HepG2 (cell line): ENCODE results near the gene ZBTB26. TPM values are rescaled to one million over a fixed set of nuclear protein-coding genes. Genes with fewer than 3 reads are reported as not detected.

Experiments
- ATAC-seq: fragments of 200-7000 bp; cut with Tn5 transposase; 3 replicates; pipeline ENCODE4 v1.9.1; 2020; ENCODE audit warnings: mild to moderate bottlenecking, moderate library complexity
- BruUV-seq: library from RNA; stranded (reverse); fragments of 400-500 nt; replicated peaks from 2 replicates; lab custom pipeline; 2021; lab: Mats Ljungman, UMichigan
- CTCF ChIA-PET: fragments of 300-600 bp; formaldehyde crosslinking; extraction: SDS; loops from one replicate; lab custom pipeline; 2021; ENCODE audit warnings: low total read pairs, inconsistent platforms, low intra/inter-chr PET ratio; lab: Yijun Ruan, JAX
- POLR2A ChIA-PET: fragments of 350-600 bp; sonication (Branson Sonifier 250); formaldehyde crosslinking; loops from one replicate; lab custom pipeline; 2020; ENCODE audit warnings: antibody characterized with exemption, inconsistent platforms; lab: Yijun Ruan, JAX
- DNase-seq: peaks from one replicate; pipeline ENCODE4 v3.0.0-alpha.2; 2015; ENCODE audit warnings: low spot score
- FAIRE-seq: peaks from 3 replicates; lab custom pipeline; 2011; peaks lifted over from hg19 to GRCh38; lab: Jason Lieb, UNC
- H2AFZ ChIP-seq: one replicate; pipeline ENCODE4 v1.6.1; 2011; ENCODE audit warnings: low read length, inconsistent platforms
- H3K27ac ChIP-seq: fragments of 300-600 bp; 3 replicates; pipeline ENCODE4 v1.8.0; 2011; ENCODE audit warnings: mixed run types, mild to moderate bottlenecking, mixed read lengths, low read length, inconsistent platforms; ENCODE audit not compliant: insufficient read depth; ENCODE audit errors: extremely low read length
- H3K27me3 ChIP-seq, 2 experiments: fragments of 200-600 bp in 1 of 2; 2 replicates in 1 of 2; 3 replicates in 1 of 2; pipeline versions ENCODE4 v1.6.0 to v1.8.0; 2011; ENCODE audit warnings: low read length in 2 of 2, mild to moderate bottlenecking in 2 of 2, moderate library complexity in 2 of 2, inconsistent platforms in 1 of 2; ENCODE audit not compliant: insufficient read depth in 2 of 2, control insufficient read depth in 1 of 2
- H3K36me3 ChIP-seq, 2 experiments: fragments of 200-600 bp in 1 of 2; replicated peaks in 1 of 2; 2 replicates in 1 of 2; 3 replicates in 1 of 2; pipeline versions ENCODE4 v1.5.1 to v1.8.0; 2011; ENCODE audit warnings: low read length in 2 of 2, inconsistent platforms in 1 of 2; ENCODE audit not compliant: insufficient read depth in 2 of 2, control insufficient read depth in 1 of 2
- H3K4me1 ChIP-seq: 2 replicates; pipeline ENCODE4 v1.5.1; 2012; ENCODE audit warnings: low read length, inconsistent platforms; ENCODE audit not compliant: insufficient read depth
- H3K4me2 ChIP-seq: 2 replicates; pipeline ENCODE4 v1.6.0; 2011; ENCODE audit warnings: low read depth, low read length, inconsistent platforms
- H3K4me3 ChIP-seq, 3 experiments: fragments of 200-600 bp in 1 of 3; sonication (generic), shearing (Covaris generic) in 1 of 3; replicated peaks in 1 of 3; 2 replicates each; pipeline ENCODE4 v1.5.1; 2011 to 2016; ENCODE audit warnings: low read length in 3 of 3, inconsistent platforms in 2 of 3, low read depth in 2 of 3, mild to moderate bottlenecking in 2 of 3, control low read depth in 1 of 3, mixed read lengths in 1 of 3; ENCODE audit not compliant: insufficient read depth in 1 of 3
- H3K79me2 ChIP-seq: one replicate; pipeline ENCODE4 v1.6.1; 2011; ENCODE audit warnings: low read length, inconsistent platforms; ENCODE audit not compliant: insufficient read depth
- H3K9ac ChIP-seq: 2 replicates; pipeline ENCODE4 v1.6.0; 2011; ENCODE audit warnings: mild to moderate bottlenecking, low read depth, low read length, inconsistent platforms; ENCODE audit not compliant: insufficient read depth
- H3K9me3 ChIP-seq: 2 replicates; pipeline ENCODE4 v1.5.1; 2012; ENCODE audit warnings: mild to moderate bottlenecking, low read length
- H4K20me1 ChIP-seq: 2 replicates; pipeline ENCODE4 v1.6.0; 2011; ENCODE audit warnings: inconsistent platforms, mild to moderate bottlenecking, low read length, moderate library complexity; ENCODE audit not compliant: insufficient read depth
- FLYWCH1 ChIP-seq: sonication (generic); formaldehyde crosslinking; IDR thresholded peaks from 2 replicates; pipeline ENCODE4 v1.8.1; 2023; ENCODE audit warnings: mild to moderate bottlenecking, missing genetic modification reagents
- HDAC1 ChIP-seq: sonication (generic); formaldehyde crosslinking; IDR thresholded peaks from 2 replicates; pipeline ENCODE4 v1.5.1; 2020; ENCODE audit warnings: mild to moderate bottlenecking, missing genetic modification reagents
- MAFF ChIP-seq: IDR thresholded peaks from 2 replicates; pipeline ENCODE4 v1.6.1; 2011; ENCODE audit warnings: low read depth, low read length, improper control_type of control experiment
- MAFK ChIP-seq, 2 experiments: IDR thresholded peaks in 1 of 2; conservative IDR thresholded peaks in 1 of 2; 2 replicates each; pipeline ENCODE4 v1.6.1; 2011; ENCODE audit warnings: improper control_type of control experiment in 2 of 2, low read length in 2 of 2
- MIXL1 ChIP-seq: IDR thresholded peaks from 2 replicates; pipeline ENCODE4 v1.6.1; 2016
- NFRKB ChIP-seq: fragments of 450-650 bp; IDR thresholded peaks from 2 replicates; pipeline ENCODE4 v1.6.1; 2017
- ZNF256 ChIP-seq: sonication (generic); formaldehyde crosslinking; conservative IDR thresholded peaks from 2 replicates; pipeline ENCODE4 v1.4.0; 2020; ENCODE audit warnings: missing genetic modification reagents
- ZNF816 ChIP-seq: sonication (generic); formaldehyde crosslinking; IDR thresholded peaks from 2 replicates; pipeline ENCODE4 v1.8.0; 2022; ENCODE audit warnings: missing genetic modification reagents, mild to moderate bottlenecking, borderline replicate concordance
- WGBS: methylation state at CpG from one replicate; pipeline ENCODE4 v1.1.6; 2017; ENCODE audit warnings: low lambda C conversion rate; 5-methylcytosine and 5-hydroxymethylcytosine counted together
- in situ Hi-C: cut with HindIII; loops from 2 replicates; pipeline ENCODE4 v1.10.0; 2017; ENCODE audit warnings: low pct_unique_long_range_greater_than_20kb; ENCODE audit not compliant: extremely low pct_ligation_motif_present
- intact Hi-C: fragments of 100-400 bp; cut with micrococcal nuclease; formaldehyde crosslinking; loops from one replicate; pipeline ENCODE4 v1.10.0; 2022; ENCODE audit not compliant: unreplicated experiment
- polyA plus RNA-seq, 8 experiments: library from polyadenylated mRNA; depleted of rRNA in 3 of 8; stranded (reverse) in 7 of 8; unstranded in 1 of 8; fragments of >200 nt; fragmentation: Illumina TruSeq in 4 of 8; extraction: Trizol in 4 of 8; gene quantifications; 2 replicates each; pipeline versions ENCODE4 v1.2.1 to v1.2.3, GENCODE V29; 2011 to 2016; ENCODE audit warnings: low read depth in 4 of 8, missing spikeins in 1 of 8, mixed read lengths in 1 of 8; ENCODE audit not compliant: insufficient read depth in 1 of 8
- total RNA-seq, 5 experiments: library from RNA; depleted of rRNA; stranded (reverse); fragments of >200 nt; fragmentation: Illumina TruSeq; extraction: Trizol; gene quantifications; 2 replicates each; pipeline ENCODE4 v1.2.3, GENCODE V29; 2016; ENCODE audit warnings: low read depth in 1 of 5
- TF ChIP-seq, protein P1 (sequence below): sonication (generic); formaldehyde crosslinking; IDR thresholded peaks from 2 replicates; pipeline ENCODE4 v1.5.1; 2020; ENCODE audit warnings: missing genetic modification reagents, mild to moderate bottlenecking, borderline replicate concordance

The ZBTB26 gene
- total and polyA plus RNA-seq, 2 of the 13 experiments (the other 11 are each of a cell fraction or from before 2014, with no cell fraction given) = 4.5 to 8.6 TPM

DNA sequence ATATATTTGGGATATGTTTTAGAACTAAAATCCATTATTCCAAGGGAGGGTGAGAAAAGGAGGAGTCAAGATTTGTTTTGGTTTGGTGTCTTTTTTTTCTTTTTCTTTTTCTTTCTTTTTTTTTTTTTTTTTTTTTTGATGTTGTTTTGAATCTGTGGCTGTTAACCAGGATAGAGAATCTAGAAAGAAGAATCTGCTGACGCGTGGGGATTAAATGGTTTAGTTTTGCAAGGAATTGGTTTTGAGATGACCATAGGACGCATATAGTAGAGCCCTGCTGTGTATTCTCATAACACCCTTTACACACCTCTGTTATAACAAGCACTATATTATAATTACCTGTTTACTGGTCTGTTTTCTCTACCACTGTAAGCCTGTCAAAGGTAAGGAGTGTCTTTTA lies 19.0 kb upstream of the ZBTB26 start:
- 98% methylated on average over 3 of the region's 3 CpGs for WGBS
- Histone ChIP-seq H3K9me3 (no peaks in the 10 kb centered on the region), H3K4me3 (no peak overlapping the region), H3K79me2 (peaks cover 90% of the 10 kb centered on the region), H3K27ac (no peak overlapping the region), H3K27me3 (no peaks in the 10 kb centered on the region), H3K4me1 (peaks cover 31% of the 10 kb centered on the region), H3K4me2 (no peak overlapping the region), H3K36me3 (no peaks in the 10 kb centered on the region), H2AFZ (no peak overlapping the region), H3K9ac (no peak overlapping the region), H4K20me1 (no peaks in the 10 kb centered on the region)
- ChIA-PET POLR2A (no interaction called here), CTCF (no interaction called here)
- BruUV-seq = TSS peak; percentile 6
- in situ Hi-C loops = no loop called here
- ATAC-seq (no peak), FAIRE-seq (no peak), DNase-seq (no peak)
- TF ChIP-seq MAFK (conservative IDR thresholded peaks at IDR 0.05 in 1 of 2, IDR thresholded peaks at IDR 0.05 in 1 of 2; ENCODE audit: low read length in 2 of 2) (peak; percentile 47 to 63; a peak in 3 of 4 replicates), MAFF (peak; percentile 46; the same call in 1 of the 2 replicates), FLYWCH1 (CRISPR knock-in tag) (no peak)
- intact Hi-C loops = no loop called here

DNA sequence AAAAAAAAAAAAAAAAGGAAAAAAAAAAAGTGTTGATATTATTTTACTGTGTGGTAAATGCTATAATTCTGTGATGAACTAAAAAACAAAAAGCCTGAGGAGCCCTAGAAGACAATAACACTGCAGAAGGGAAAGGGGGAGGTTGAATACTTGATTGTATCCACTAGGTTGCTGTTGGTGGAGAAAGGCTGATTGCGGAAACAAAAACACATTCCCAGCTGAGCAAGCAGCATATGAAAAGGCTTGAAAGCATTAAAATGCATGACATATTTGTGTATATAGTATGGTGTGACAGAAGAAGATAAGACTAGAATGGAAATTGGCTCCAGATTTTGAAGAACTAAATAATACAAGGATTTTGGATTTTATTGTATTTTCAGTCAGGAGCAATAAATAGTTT lies 18.4 kb upstream of the ZBTB26 start:
- no peak for FAIRE-seq
- Histone ChIP-seq H3K4me3 (no peak overlapping the region), H3K4me2 (no peak overlapping the region), H3K79me2 (peaks cover 90% of the 10 kb centered on the region), H2AFZ (no peak overlapping the region), H3K4me1 (peaks cover 37% of the 10 kb centered on the region), H3K27ac (no peak overlapping the region), H4K20me1 (no peaks in the 10 kb centered on the region), H3K9ac (no peak overlapping the region), H3K36me3 (no peaks in the 10 kb centered on the region), H3K9me3 (no peaks in the 10 kb centered on the region), H3K27me3 (no peaks in the 10 kb centered on the region)
- ChIA-PET POLR2A (no interaction called here), CTCF (no interaction called here)
- TF ChIP-seq HDAC1 = no peak
- TF ChIP-seq MIXL1 = no peak
- TF ChIP-seq NFRKB = no peak
- TF ChIP-seq, protein P1, sequence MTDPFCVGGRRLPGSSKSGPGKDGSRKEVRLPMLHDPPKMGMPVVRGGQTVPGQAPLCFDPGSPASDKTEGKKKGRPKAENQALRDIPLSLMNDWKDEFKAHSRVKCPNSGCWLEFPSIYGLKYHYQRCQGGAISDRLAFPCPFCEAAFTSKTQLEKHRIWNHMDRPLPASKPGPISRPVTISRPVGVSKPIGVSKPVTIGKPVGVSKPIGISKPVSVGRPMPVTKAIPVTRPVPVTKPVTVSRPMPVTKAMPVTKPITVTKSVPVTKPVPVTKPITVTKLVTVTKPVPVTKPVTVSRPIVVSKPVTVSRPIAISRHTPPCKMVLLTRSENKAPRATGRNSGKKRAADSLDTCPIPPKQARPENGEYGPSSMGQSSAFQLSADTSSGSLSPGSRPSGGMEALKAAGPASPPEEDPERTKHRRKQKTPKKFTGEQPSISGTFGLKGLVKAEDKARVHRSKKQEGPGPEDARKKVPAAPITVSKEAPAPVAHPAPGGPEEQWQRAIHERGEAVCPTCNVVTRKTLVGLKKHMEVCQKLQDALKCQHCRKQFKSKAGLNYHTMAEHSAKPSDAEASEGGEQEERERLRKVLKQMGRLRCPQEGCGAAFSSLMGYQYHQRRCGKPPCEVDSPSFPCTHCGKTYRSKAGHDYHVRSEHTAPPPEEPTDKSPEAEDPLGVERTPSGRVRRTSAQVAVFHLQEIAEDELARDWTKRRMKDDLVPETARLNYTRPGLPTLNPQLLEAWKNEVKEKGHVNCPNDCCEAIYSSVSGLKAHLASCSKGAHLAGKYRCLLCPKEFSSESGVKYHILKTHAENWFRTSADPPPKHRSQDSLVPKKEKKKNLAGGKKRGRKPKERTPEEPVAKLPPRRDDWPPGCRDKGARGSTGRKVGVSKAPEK (CRISPR knock-in tag) = no peak
- TF ChIP-seq ZNF816 (CRISPR knock-in tag) = no peak
- TF ChIP-seq ZNF256 = no peak
- ATAC-seq = no peak
- 97% methylated on average over 1 of the region's 1 CpG for WGBS
- no TSS peak for BruUV-seq
- intact Hi-C loops (loop anchor here (10.0 kb wide), 1 partner anchor 45 kb away; no protein-coding TSS in a partner anchor), in situ Hi-C loops (no loop called here)
- no peak for DNase-seq
